ENCODE data around the gene TICRR. TPM values are rescaled to one million over a fixed set of nuclear protein-coding genes. Genes with fewer than 3 reads are reported as not detected.

TICRR gene
- total and polyA plus RNA-seq, 2 of the 4 experiments (the other 2 are of a cell fraction): 3.0 to 4.2 TPM

DNA sequence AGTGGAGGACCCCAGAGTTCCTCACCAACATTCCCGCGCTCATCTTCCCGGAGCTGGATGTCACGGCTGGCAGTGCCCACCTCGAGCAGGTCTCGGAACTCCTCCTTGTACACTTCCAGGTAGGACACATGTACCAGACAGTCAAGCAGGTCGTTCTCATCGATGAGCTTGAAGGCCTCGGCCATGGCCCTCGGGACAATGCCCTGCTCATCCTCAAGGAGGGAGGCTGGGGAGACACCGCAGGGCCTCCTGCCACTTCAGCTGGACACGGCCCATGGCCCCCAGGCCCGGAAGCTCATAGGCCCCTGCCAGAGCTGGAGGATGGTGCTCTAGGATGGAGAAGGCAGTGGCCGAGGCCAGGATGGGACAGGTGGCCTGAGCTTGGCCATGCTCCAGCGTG is 74.4 kb downstream of the TICRR start:
- CTCF ChIA-PET: no interaction called here
- Histone ChIP-seq H2AK9ac (replicated peaks; ENCODE audit: low read depth, low read length, poor library complexity) (no peak overlapping the region), H2AK5ac (ENCODE audit: low read depth, low read length) (no peak overlapping the region), H4K20me1 (ENCODE audit: insufficient read depth, low read length) (peaks cover 19% of the 10 kb centered on the region), H4K5ac (ENCODE audit: low read depth, low read length) (no peak overlapping the region), H3K9me1 (ENCODE audit: insufficient read depth, low read length) (peaks cover 6% of the 10 kb centered on the region; the same call in 1 of the 2 replicates), H3K27me3 (ENCODE audit: control insufficient read depth, insufficient read depth, low read length) (no peaks in the 10 kb centered on the region), H2BK5ac (ENCODE audit: low read depth, low read length, poor library complexity, severe bottlenecking) (no peak overlapping the region), H2BK120ac (ENCODE audit: low read depth, low read length) (no peak overlapping the region), H3K23ac (ENCODE audit: low read depth, low read length) (no peak overlapping the region), H2AFZ (replicated peaks; ENCODE audit: low read length, poor library complexity) (no peak overlapping the region), H3K79me1 (ENCODE audit: low read depth in 1 of 2, low read length in 2 of 2) (peaks cover 16 to 45% of the 10 kb centered on the region in 2 experiments), H3K27ac (ENCODE audit: insufficient read depth, low read length) (no peak overlapping the region), H3K4me2 (ENCODE audit: low read depth, low read length) (no peak overlapping the region), H3K9me3 (ENCODE audit: control insufficient read depth, insufficient read depth, low read length) (no peaks in the 10 kb centered on the region), H3K9ac (ENCODE audit: low read depth, low read length) (no peak overlapping the region), H2BK20ac (ENCODE audit: low read depth, low read length) (no peak overlapping the region), H2BK15ac (ENCODE audit: low read depth, low read length) (no peak overlapping the region), H3K4me3 (ENCODE audit: insufficient read depth, low read depth, low read length) (no peak overlapping the region), H3K14ac (replicated peaks; ENCODE audit: low read depth, low read length) (no peak overlapping the region), H3K4me1 (ENCODE audit: control insufficient read depth, insufficient read depth, low read length) (peaks cover 4% of the 10 kb centered on the region), H3K4ac (ENCODE audit: low read depth, low read length) (no peak overlapping the region), H3K36me3 (ENCODE audit: control insufficient read depth, insufficient read depth, low read length) (peaks cover 28% of the 10 kb centered on the region), H3K56ac (ENCODE audit: extremely low read depth, insufficient read depth, low read length) (no peak overlapping the region), H4K91ac (ENCODE audit: insufficient read depth, low read depth, low read length) (no peak overlapping the region), H3K18ac (ENCODE audit: low read depth, low read length) (no peak overlapping the region), H4K8ac (ENCODE audit: low read depth in 2 of 2, low read length in 2 of 2) (no peak overlapping the region)
- DNase-seq (no peak), ATAC-seq (ENCODE audit: low read depth) (no peak)
- in situ Hi-C loops (cut with MboI; ENCODE audit: low sequenced_read_pairs) (no loop called here), intact Hi-C loops (cut with micrococcal nuclease) (no loop called here), dilution Hi-C loops (cut with HindIII; ENCODE audit: low sequenced_read_pairs, unreplicated experiment) (no loop called here)
- POLR2A ChIA-PET (ENCODE audit: unreplicated experiment): no interaction called here
- WGBS, 2 experiments (ENCODE audit: extremely low coverage in 2 of 2, insufficient read length in 1 of 2): 98% methylated on average over 7 of the region's 15 CpGs; no CpG with 5 or more reads in 1 of the 2 experiments
- no TSS peak for BruUV-seq (replicated peaks)
- TF ChIP-seq RCOR1 (IDR thresholded peaks at IDR 0.05; ENCODE audit: insufficient replicate concordance, low read length) (no peak), MXI1 (IDR thresholded peaks at IDR 0.05; ENCODE audit: borderline replicate concordance, low read depth, low read length) (no peak), USF2 (IDR thresholded peaks at IDR 0.05; ENCODE audit: low read depth, low read length) (no peak), RAD21 (IDR thresholded peaks at IDR 0.05; ENCODE audit: low read length) (no peak), ELK1 (IDR thresholded peaks at IDR 0.05; ENCODE audit: borderline replicate concordance, low read depth, low read length) (no peak), SMC3 (IDR thresholded peaks at IDR 0.05; ENCODE audit: low read depth, low read length) (no peak), POLR2A (IDR thresholded peaks at IDR 0.05; ENCODE audit: low read depth, low read length) (no peak), FOS (IDR thresholded peaks at IDR 0.05; ENCODE audit: low read depth, low read length) (no peak), MAZ (IDR thresholded peaks at IDR 0.05; ENCODE audit: borderline replicate concordance, low read depth, low read length) (no peak), CHD1 (IDR thresholded peaks at IDR 0.05; ENCODE audit: low read depth, low read length) (no peak), NFE2L2 (IDR thresholded peaks at IDR 0.05; ENCODE audit: low read depth, low read length) (no peak), MAFK (IDR thresholded peaks at IDR 0.05; ENCODE audit: low read depth, low read length) (no peak), RFX5 (IDR thresholded peaks at IDR 0.05; ENCODE audit: low read depth, low read length) (no peak), CEBPB (IDR thresholded peaks at IDR 0.05; ENCODE audit: low read depth, low read length) (no peak), BHLHE40 (IDR thresholded peaks at IDR 0.05; ENCODE audit: low read depth, low read length) (no peak), CTCF (conservative IDR thresholded peaks at IDR 0.05; ENCODE audit: low read depth, low read length) (no peak)
